Endothelial cell of umbilical vein (primary cell): Measurements from ENCODE around the gene TRAF3. TPM values are rescaled to one million over a fixed set of nuclear protein-coding genes. Genes with fewer than 3 reads are reported as not detected.

Experiments
- BruUV-seq: library from RNA; stranded (reverse); fragments of 400-500 nt; replicated peaks from 2 replicates; lab custom pipeline; 2021; lab: Mats Ljungman, UMichigan
- CTCF ChIA-PET: fragments of 300-600, 350-600 bp; sonication (Branson Sonifier 250); formaldehyde crosslinking; loops from one replicate; lab custom pipeline; 2021; ENCODE audit warnings: antibody characterized with exemption, inconsistent platforms; lab: Charles Lee
- POLR2A ChIA-PET: fragments of 300-600, 350-600 bp; sonication (Branson Sonifier 250); formaldehyde crosslinking; loops from one replicate; lab custom pipeline; 2021; ENCODE audit warnings: antibody characterized with exemption, inconsistent platforms; lab: Charles Lee
- DNase-seq: peaks from one replicate; pipeline ENCODE4 v3.0.0-alpha.2; 2011; ENCODE audit warnings: low read depth, low spot score
- FAIRE-seq: peaks from 2 replicates; lab custom pipeline; 2011; peaks lifted over from hg19 to GRCh38; lab: Jason Lieb, UNC
- H2AFZ ChIP-seq: 2 replicates; pipeline ENCODE4 v1.6.0; 2012; ENCODE audit warnings: low read depth, low read length, control low read depth, inconsistent platforms
- H3K27ac ChIP-seq: 2 replicates; pipeline ENCODE4 v1.5.1; 2011; ENCODE audit warnings: low read depth, mild to moderate bottlenecking, control low read depth, low read length, moderate library complexity; ENCODE audit not compliant: insufficient read depth
- H3K27me3 ChIP-seq, 2 experiments: 2 replicates each; pipeline versions ENCODE4 v1.6.0 to v1.6.1; 2011; ENCODE audit warnings: low read length in 2 of 2, mixed read lengths in 1 of 2; ENCODE audit not compliant: control insufficient read depth in 2 of 2, insufficient read depth in 2 of 2
- H3K36me3 ChIP-seq, 2 experiments: 2 replicates in 1 of 2; 3 replicates in 1 of 2; pipeline ENCODE4 v1.5.1; 2011; ENCODE audit warnings: low read length in 2 of 2, mild to moderate bottlenecking in 1 of 2, moderate library complexity in 1 of 2; ENCODE audit not compliant: control insufficient read depth in 2 of 2, insufficient read depth in 2 of 2; ENCODE audit errors: extremely low read depth in 1 of 2
- H3K4me1 ChIP-seq: 3 replicates; pipeline ENCODE4 v1.5.1; 2011; ENCODE audit warnings: mild to moderate bottlenecking, low read length; ENCODE audit not compliant: control insufficient read depth, insufficient read depth; ENCODE audit errors: extremely low read depth
- H3K4me2 ChIP-seq: 2 replicates; pipeline ENCODE4 v1.6.1; 2011; ENCODE audit warnings: low read length, control low read depth, mixed read lengths; ENCODE audit not compliant: insufficient read depth
- H3K4me3 ChIP-seq, 3 experiments: fragments of 200-600 bp in 1 of 3; sonication (generic), shearing (Covaris generic) in 1 of 3; replicated peaks in 1 of 3; 2 replicates each; pipeline ENCODE4 v1.5.1; 2011 to 2016; ENCODE audit warnings: control low read depth in 3 of 3, low read length in 3 of 3, mild to moderate bottlenecking in 2 of 3, inconsistent platforms in 1 of 3, low read depth in 1 of 3, moderate library complexity in 1 of 3; ENCODE audit not compliant: insufficient read depth in 1 of 3
- H3K79me2 ChIP-seq: 2 replicates; pipeline ENCODE4 v1.6.0; 2012; ENCODE audit warnings: low read length, inconsistent platforms; ENCODE audit not compliant: control insufficient read depth, insufficient read depth
- H3K9ac ChIP-seq: replicated peaks from 2 replicates; pipeline ENCODE3; 2011; ENCODE audit warnings: low read length, control low read depth; ENCODE audit not compliant: insufficient read depth; ENCODE audit errors: extremely low read depth
- H3K9me1 ChIP-seq: replicated peaks from 3 replicates; pipeline ENCODE4 v1.6.0; 2011; ENCODE audit warnings: mild to moderate bottlenecking, low read length; ENCODE audit not compliant: control insufficient read depth, insufficient read depth; ENCODE audit errors: extremely low read depth
- H3K9me3 ChIP-seq: replicated peaks from 2 replicates; pipeline ENCODE4 v1.5.1; 2012; ENCODE audit warnings: low read length, inconsistent platforms; ENCODE audit not compliant: control insufficient read depth, insufficient read depth
- H4K20me1 ChIP-seq: replicated peaks from 2 replicates; pipeline ENCODE3; 2011; ENCODE audit warnings: mild to moderate bottlenecking, low read length; ENCODE audit not compliant: control insufficient read depth, insufficient read depth; ENCODE audit errors: extremely low read depth
- CTCF ChIP-seq, 2 donors: IDR thresholded peaks; 1 replicate in 1 of 2; 2 replicates in 1 of 2; pipeline ENCODE4 v1.5.1; 2011; ENCODE audit warnings: low read length in 2 of 2, mild to moderate bottlenecking in 2 of 2, moderate library complexity in 2 of 2, control low read depth in 1 of 2, inconsistent platforms in 1 of 2, low read depth in 1 of 2; ENCODE audit not compliant: insufficient read depth in 1 of 2; ENCODE audit errors: extremely low read depth in 1 of 2
- EZH2 ChIP-seq: IDR thresholded peaks from 2 replicates; pipeline ENCODE4 v1.6.1; 2012; ENCODE audit warnings: borderline replicate concordance, low read depth, mild to moderate bottlenecking, moderate library complexity, low read length, inconsistent platforms; ENCODE audit not compliant: severe bottlenecking
- FOS ChIP-seq: IDR thresholded peaks from 2 replicates; pipeline ENCODE4 v1.6.1; 2011; ENCODE audit warnings: mild to moderate bottlenecking, low read length, moderate library complexity, borderline replicate concordance; ENCODE audit not compliant: insufficient read depth
- GATA2 ChIP-seq: IDR thresholded peaks from 2 replicates; pipeline ENCODE4 v1.7.0; 2011; ENCODE audit warnings: low read depth, mild to moderate bottlenecking, moderate library complexity, mixed read lengths, low read length; ENCODE audit not compliant: insufficient read length, insufficient read depth
- JUN ChIP-seq: IDR thresholded peaks from 2 replicates; pipeline ENCODE4 v1.6.1; 2011; ENCODE audit warnings: borderline replicate concordance, low read depth; ENCODE audit not compliant: insufficient read length, insufficient read depth
- MAX ChIP-seq: IDR thresholded peaks from 2 replicates; pipeline ENCODE4 v1.6.1; 2011; ENCODE audit not compliant: insufficient read depth, insufficient read length
- MYC ChIP-seq: IDR thresholded peaks from one replicate; pipeline ENCODE4 v1.6.1; 2011; ENCODE audit warnings: mild to moderate bottlenecking, low read depth, low read length
- POLR2A ChIP-seq: IDR thresholded peaks from 2 replicates; pipeline ENCODE4 v1.6.1; 2012; ENCODE audit warnings: low read depth, mild to moderate bottlenecking, control low read depth, low read length
- POLR2AphosphoS5 ChIP-seq: IDR thresholded peaks from 2 replicates; pipeline ENCODE4 v1.6.1; 2012; ENCODE audit warnings: low read depth, mild to moderate bottlenecking, control low read depth, low read length, moderate library complexity; ENCODE audit not compliant: insufficient read depth
- dilution Hi-C: fragments of 300-500 bp; cut with MboI; formaldehyde crosslinking; loops from one replicate; pipeline ENCODE4 v1.15.0; 2019; ENCODE audit warnings: low sequenced_read_pairs; ENCODE audit not compliant: extremely low pct_ligation_motif_present
- intact Hi-C: fragments of 100-400 bp; cut with micrococcal nuclease; formaldehyde crosslinking; loops from one replicate; pipeline ENCODE4 v1.10.0; 2022
- polyA plus RNA-seq, 4 experiments: library from polyadenylated mRNA; depleted of rRNA in 3 of 4; stranded (reverse) in 3 of 4; unstranded in 1 of 4; fragments of >200 nt; gene quantifications; 2 replicates each; pipeline versions ENCODE4 v1.2.1 to v1.2.3, GENCODE V29; 2011 to 2012; ENCODE audit warnings: missing spikeins in 1 of 4
- total RNA-seq: library from RNA; stranded (reverse); gene quantifications from 2 replicates; pipeline ENCODE4 v1.2.3, GENCODE V29; 2021

TRAF3 gene
- total and polyA plus RNA-seq, 2 donors (not counting 3 experiments of a cell fraction or from before 2014, with no cell fraction given) = 14.4 to 27.6 TPM

GRCh38 chr14:102878174-102878969, 101.1 kb downstream of the TRAF3 start:
- intact Hi-C loops = no loop called here
- no peak overlapping the region for H3K4me2 ChIP-seq
- no peaks in the 10 kb centered on the region for H3K9me3 ChIP-seq
- no peaks in the 10 kb centered on the region for H3K9me1 ChIP-seq
- DNase-seq (no peak), FAIRE-seq (no peak)
- ChIA-PET POLR2A (no interaction called here), CTCF (interaction anchor here (1.0 to 1.5 kb wide), 2 partner anchors 17 to 18 kb away, joined by 3 read pairs; no protein-coding TSS in a partner anchor)
- H3K27me3 ChIP-seq = no peaks in the 10 kb centered on the region
- no peaks in the 10 kb centered on the region for H4K20me1 ChIP-seq
- dilution Hi-C loops = no loop called here
- no TSS peak for BruUV-seq
- no peaks in the 10 kb centered on the region for H3K79me2 ChIP-seq
- H3K9ac ChIP-seq = no peak overlapping the region
- no peak for TF ChIP-seq JUN
- no peak for TF ChIP-seq MYC
- no peak for TF ChIP-seq POLR2A
- no peak for TF ChIP-seq POLR2AphosphoS5
- TF ChIP-seq GATA2 = no peak
- TF ChIP-seq FOS = no peak
- TF ChIP-seq EZH2 = no peak
- TF ChIP-seq MAX = no peak
- TF ChIP-seq CTCF (IDR thresholded peaks at IDR 0.05; ENCODE audit: extremely low read depth in 1 of 2, insufficient read depth in 1 of 2, low read depth in 1 of 2, low read length in 2 of 2) = no peak
- H3K36me3 ChIP-seq = peaks cover 1 to 5% of the 10 kb centered on the region in 2 experiments
- H3K4me3 ChIP-seq = no peak overlapping the region
- H3K4me1 ChIP-seq = no peaks in the 10 kb centered on the region
- no peak overlapping the region for H2AFZ ChIP-seq
- no peak overlapping the region for H3K27ac ChIP-seq
